T47D (cell line): ENCODE results near the gene CROCC2.

Experiments used
- DNase-seq, 2 experiments: peaks; one replicate each; pipeline versions ENCODE4 v3.0.0 to v3.0.0-alpha.2; 2011 to 2012; ENCODE audit warnings: low read depth in 1 of 2, low spot score in 1 of 2
- JUND ChIP-seq: IDR thresholded peaks from 2 replicates; pipeline ENCODE4 v1.6.1; 2012; ENCODE audit warnings: low read depth
- in situ Hi-C: cut with HindIII; loops from 2 replicates; pipeline ENCODE4 v1.10.0; 2016; ENCODE audit warnings: low sequenced_read_pairs, low pct_unique_long_range_greater_than_20kb

Gene CROCC2

GRCh38 chr2:240898731-240899467 is 7.2 kb upstream of the CROCC2 start:
- DNase-seq = peak in 1 of 2 experiments; percentile 19
- in situ Hi-C loops = no loop called here
- TF ChIP-seq JUND = no peak

GRCh38 chr2:240899468-240899865 is 6.7 kb upstream of the CROCC2 start:
- in situ Hi-C loops = no loop called here
- DNase-seq = no peak
- no peak for TF ChIP-seq JUND

DNA sequence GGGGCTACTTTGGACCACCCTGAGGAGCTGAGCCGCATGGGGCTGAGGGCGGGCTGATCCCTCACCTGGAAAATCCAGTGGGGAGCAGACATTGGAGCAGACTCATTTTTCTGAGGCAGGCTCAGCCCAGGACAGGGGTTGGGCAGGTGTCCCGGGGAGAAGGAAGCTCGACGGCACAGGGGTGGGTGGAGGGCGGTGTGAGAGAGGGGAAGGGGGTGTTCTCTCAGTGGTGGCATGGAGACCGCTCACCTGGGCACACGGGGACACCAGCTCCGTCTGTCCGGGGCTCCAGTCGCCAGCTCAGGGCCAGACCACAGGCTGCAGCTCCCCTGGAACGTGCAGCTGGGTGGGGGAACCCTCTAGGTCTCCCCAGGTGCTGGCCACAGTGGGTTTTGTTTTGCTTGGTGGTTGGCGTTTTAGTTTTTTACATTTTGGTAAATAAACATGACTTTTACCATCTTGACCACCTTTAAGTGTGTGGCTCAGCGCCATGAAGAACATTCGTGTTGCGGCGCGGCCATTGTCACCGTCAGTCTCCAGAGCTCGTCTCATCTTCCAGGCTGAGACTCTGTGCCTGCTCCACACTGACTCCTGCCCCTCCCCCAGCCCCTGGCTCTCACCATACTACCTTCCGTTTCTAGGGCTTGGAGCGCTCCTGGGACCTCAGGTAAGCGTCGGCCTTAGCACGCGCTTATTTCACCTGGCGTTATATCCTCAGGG is 5.8 kb upstream of the CROCC2 start:
- in situ Hi-C loops = no loop called here
- TF ChIP-seq JUND = no peak
- no peak for DNase-seq

- DNase-seq = no peak
- in situ Hi-C loops = no loop called here
- no peak for TF ChIP-seq JUND
Measured at GRCh38 chr2:240901986-240902614, 4.0 kb upstream of the CROCC2 start.

- DNase-seq = peak in 1 of 2 experiments; percentile 19
- no peak for TF ChIP-seq JUND
- in situ Hi-C loops = no loop called here
Measured at GRCh38 chr2:240902615-240903041, 3.5 kb upstream of the CROCC2 start.

DNA sequence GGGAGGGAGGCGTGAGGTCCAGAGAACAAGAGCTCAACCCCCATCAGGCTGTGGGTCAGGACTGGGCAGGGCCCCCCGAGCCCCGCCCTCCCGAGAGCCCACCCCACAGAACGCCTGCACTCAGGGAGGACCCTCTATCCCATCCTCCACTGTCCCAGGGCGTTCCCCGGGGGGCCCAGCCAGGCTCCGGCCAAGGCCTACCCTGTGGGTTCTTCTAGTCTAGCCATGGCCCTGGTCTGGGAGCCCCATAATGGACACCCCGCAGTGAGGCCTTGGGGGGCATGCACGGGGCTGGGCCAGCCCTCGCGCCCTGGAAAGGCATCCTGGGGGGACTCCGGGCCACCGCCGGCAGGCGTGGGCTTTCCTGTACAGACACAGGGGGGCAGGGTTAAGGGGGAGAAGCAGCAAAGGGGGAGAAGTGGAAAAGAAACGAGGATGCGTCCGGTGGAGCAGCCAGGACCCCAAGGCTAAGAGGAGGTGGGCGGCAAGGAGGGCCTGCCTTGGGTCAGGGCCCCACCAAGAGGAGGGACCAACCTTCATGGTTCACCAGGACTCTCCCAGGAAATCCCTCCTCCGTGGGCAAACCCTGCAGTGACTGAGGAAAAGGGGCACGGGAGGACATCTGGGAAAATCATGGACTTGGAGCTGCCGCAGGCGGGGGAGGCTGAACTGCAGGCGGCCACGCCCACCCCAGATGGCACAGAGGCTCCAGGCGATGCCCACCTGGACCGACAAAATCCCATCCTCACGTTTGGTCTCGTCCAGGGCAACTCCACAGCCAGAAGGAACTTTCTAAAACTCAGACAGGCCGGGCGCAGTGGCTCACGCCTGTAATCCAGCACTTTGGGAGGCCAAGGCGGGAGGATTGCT is 2.7 kb upstream of the CROCC2 start:
- in situ Hi-C loops = no loop called here

DNA sequence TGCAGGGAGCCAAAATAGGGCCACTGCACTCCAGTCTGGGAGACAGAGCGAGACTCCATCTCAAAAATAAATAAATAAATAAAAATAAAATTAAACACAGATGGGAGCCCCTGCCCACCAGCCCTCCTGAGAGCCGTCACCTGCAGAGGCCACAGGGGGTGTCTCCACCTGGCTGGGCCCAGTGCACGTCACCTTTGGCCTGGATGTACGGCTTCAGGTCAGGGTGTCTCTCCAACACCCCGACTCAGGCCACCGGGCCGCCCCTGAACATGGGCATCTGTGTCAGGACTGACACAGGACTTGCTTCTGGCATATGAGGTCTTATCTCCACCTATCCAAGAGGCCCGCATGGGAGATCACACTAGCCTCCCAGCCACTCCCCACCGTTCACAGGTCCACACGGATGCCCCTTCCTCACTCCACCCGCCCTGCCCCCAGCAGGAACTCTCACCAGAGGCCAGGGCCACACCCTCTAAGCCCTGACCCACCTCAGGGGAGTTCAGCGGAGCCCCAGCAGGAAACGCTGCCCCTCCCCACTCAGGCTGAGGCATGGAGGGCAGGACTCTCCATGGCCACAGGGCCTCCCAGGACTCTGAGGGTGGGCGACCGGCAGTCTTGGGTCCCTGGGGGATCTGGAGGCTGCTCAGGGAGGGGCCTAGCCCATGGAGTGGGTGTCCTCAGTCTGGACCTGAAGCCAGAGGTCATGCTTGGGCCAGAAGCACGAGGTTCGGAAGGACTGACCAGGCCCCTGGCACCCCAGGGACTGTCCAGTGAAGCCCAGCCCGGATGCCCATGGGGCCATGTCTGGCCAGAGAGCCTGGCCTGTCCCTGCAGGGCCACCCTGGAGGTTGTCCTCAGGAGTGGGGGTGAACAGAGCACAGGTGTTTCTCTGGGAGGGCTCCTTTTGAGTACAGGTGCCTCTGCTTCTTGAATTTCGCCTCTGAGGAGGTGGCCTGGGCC is 1.6 kb upstream of the CROCC2 start:
- DNase-seq = no peak
- no peak for TF ChIP-seq JUND
- in situ Hi-C loops = no loop called here

More for the DNA sequence above, 2.7 kb upstream of the CROCC2 start:
- no peak for DNase-seq
- TF ChIP-seq JUND = no peak

- in situ Hi-C loops = no loop called here
- TF ChIP-seq JUND = no peak
- no peak for DNase-seq
Measured at GRCh38 chr2:240905176-240905781, 857 bp upstream of the CROCC2 start.

GRCh38 chr2:240906911-240907590 is 915 bp downstream of the CROCC2 start:
- no peak for DNase-seq
- no peak for TF ChIP-seq JUND
- in situ Hi-C loops = no loop called here

DNA sequence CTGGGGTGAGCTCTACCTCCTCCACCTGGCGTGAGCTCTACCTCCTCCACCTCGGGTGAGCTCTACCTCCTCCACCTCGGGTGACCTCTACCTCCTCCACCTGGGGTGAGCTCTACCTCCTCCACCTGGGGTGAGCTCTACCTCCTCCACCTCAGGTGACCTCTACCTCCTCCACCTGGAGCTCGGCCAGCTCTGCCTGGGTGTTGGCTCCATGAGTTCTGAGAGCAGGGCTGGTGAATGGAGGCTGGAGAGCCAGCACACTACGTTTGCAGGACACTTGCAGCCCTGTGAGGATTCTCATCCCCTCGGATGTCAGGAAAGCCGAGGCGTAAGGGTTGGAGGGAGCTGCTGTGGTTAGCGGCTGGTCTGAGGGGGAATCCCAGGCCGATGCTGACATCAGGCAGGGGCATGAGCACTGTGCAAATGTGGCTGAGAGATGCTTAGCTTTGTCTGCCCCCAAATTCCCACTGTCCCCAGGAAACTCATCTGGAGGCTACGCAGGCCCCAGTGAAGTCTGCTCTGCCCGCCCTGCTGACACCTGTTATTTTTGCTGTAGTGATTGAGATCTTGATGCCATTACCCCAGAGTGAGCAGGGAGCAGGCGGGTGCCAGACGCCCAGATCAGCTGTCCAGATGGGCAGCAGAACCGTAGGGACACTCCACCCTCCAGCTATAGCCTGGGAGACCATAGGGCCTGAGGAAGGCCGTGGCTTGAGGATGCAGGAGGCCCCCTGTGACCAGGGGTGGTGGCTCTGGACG is 3.3 kb downstream of the CROCC2 start:
- in situ Hi-C loops = no loop called here
- TF ChIP-seq JUND = no peak
- no peak for DNase-seq
